KOPT-K1 (cell line): ENCODE measurements around the gene CGB2.
A peak's percentile ranks its signal among the peaks of the same experiment; 100 is the strongest.
"Not testable (repeated sequence)": the region's sequence is repeated elsewhere in the genome, so short reads cannot be mapped to it uniquely, and the experiment has no call there.

Source experiments
- H3K27ac ChIP-seq: fragments of 200-600 bp; sonication (generic); 2 replicates; pipeline ENCODE4 v1.5.1; 2016; ENCODE audit warnings: antibody characterized with exemption, mild to moderate bottlenecking, low read depth, low read length; ENCODE audit not compliant: poor library complexity, severe bottlenecking
- H3K36me3 ChIP-seq: fragments of 200-600 bp; sonication (generic); 2 replicates; pipeline ENCODE4 v1.5.1; 2017; ENCODE audit warnings: antibody characterized with exemption, mild to moderate bottlenecking, low read length, moderate library complexity; ENCODE audit not compliant: insufficient read depth
- H3K9me3 ChIP-seq: fragments of 200-600 bp; sonication (generic); 2 replicates; pipeline ENCODE4 v1.5.1; 2017; ENCODE audit warnings: antibody characterized with exemption, low read length, mild to moderate bottlenecking; ENCODE audit not compliant: insufficient read depth, poor library complexity, severe bottlenecking

CGB2 gene

DNA sequence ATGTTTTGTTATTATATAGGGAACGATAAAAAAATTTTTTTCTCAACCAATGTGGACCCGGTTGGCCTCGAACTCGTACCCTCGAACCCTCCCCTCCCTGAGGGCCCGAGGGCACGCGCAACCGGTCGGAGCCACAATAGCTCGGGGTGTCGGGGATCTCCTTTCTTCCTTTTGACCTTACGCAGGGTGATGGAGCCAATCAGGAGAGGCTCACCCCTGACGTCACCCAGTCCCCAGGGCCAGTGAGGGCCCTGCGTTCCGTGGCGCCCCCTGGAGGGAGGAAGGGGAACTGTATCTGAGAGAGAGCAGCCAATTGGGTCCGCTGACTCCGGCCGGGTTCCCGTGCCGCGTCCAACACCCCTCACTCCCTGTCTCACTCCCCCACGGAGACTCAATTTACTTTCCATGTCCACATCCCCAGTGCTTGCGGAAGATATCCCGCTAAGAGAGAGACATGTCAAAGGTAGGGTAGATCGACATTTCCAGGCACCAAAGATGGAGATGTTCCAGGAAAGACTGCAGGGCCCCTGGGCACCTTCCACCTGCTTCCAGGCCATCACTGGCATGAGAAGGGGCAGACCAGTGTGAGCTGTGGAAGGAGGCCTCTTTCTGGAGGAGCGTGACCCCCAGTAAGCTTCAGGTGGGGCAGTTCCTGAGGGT, at the start of gene CGB2:
TSS of gene CGB2 (plus strand) at position 249 of the 660 bp plus-strand sequence. CDS start at position 455, 206 bp downstream.
- H3K27ac ChIP-seq, H3K9me3 ChIP-seq, H3K36me3 ChIP-seq: not testable (repeated sequence)

DNA sequence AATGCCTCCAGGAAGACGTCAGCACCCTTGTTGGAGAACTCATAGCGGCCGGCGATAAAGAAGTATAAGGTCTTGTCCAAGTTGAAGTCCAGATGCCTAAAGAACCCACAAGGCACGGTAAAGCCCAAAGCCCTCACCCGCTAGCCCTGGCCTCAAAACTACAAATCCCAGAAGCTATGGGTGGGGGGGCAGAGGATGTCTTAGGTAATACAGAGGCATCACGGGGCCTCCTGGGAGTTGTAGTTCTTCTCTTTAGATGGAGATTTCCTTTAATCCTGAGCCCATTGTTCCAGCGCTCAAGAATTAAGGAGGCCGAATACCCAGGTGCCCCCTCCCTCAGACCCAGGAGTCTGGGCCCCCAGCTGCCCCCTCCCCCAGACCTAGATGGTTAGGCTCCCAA, 49.4 kb upstream of the CGB2 start:
- peaks cover 53% of the 10 kb centered on the region for H3K36me3 ChIP-seq
- no peaks in the 10 kb centered on the region for H3K9me3 ChIP-seq
- H3K27ac ChIP-seq: no peak overlapping the region

DNA sequence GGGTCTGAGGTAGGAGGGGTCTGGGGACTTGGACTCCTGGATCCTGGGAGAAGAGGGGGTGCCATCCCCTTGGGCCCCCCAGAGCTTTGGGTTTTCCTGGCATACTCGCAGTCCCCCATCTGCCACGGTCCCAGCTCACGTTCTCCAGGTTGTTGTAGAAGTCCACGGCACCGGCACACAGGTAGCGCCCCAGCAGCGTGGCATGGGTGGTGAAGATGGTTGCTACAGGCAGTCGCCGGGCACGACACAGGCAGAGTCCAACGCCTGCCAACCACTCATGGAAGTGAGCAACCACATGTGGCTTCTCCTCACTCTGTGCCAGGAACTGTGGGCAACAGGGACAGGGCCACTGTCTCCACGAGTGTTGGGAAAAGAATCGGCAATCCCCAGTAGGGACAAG, 46.0 kb upstream of the CGB2 start:
- peaks cover 59% of the 10 kb centered on the region for H3K36me3 ChIP-seq

DNA sequence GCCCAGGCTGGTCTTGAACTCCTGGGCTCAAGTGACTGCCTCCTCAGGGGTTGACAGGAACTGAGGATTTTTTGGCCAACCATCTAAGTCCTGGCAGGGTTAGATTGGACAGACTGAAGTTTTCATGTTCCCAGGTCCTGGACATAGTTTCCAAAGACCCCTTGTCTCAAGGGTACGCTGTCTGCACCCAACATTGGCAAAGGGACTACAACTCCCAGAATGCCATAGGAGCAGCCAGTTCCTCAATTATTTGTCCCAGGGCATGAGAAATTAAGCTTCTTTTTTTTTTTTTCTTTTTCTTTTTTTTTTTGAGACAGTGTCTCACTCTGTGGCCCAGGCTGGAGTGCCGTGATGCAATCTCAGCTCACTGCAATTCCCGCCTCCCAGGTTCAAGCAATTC, 45.5 kb upstream of the CGB2 start:
- no peak overlapping the region for H3K27ac ChIP-seq
- no peaks in the 10 kb centered on the region for H3K9me3 ChIP-seq
- peaks cover 62% of the 10 kb centered on the region for H3K36me3 ChIP-seq

More for the DNA sequence above, 46.0 kb upstream of the CGB2 start:
- H3K27ac ChIP-seq: no peak overlapping the region
- no peaks in the 10 kb centered on the region for H3K9me3 ChIP-seq

DNA sequence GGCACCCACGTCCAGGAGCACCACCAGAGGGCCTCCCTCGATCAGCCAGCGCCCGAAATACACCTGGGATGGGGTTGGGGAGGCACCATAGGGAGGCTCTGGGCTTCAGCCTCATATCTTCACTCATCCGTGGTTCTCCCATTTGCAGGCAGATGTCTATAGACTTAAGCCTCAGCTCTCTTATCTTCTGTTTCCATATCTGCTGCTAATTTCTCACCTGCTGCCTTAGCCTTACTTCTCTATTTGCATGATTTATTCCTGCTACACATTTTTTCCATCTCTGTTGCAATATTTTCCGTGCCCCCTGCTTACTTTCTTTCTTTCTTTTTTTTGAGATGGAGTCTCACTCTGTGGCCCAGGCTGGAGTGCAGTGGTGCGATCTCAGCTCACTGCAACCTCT, 44.4 kb upstream of the CGB2 start:
- Histone ChIP-seq H3K27ac (no peak overlapping the region), H3K9me3 (no peaks in the 10 kb centered on the region), H3K36me3 (peaks cover 53% of the 10 kb centered on the region)

GRCh38 chr19:48988286-48988685, 43.4 kb upstream of the CGB2 start:
- Histone ChIP-seq H3K9me3 (no peaks in the 10 kb centered on the region), H3K36me3 (peaks cover 44% of the 10 kb centered on the region), H3K27ac (no peak overlapping the region)

DNA sequence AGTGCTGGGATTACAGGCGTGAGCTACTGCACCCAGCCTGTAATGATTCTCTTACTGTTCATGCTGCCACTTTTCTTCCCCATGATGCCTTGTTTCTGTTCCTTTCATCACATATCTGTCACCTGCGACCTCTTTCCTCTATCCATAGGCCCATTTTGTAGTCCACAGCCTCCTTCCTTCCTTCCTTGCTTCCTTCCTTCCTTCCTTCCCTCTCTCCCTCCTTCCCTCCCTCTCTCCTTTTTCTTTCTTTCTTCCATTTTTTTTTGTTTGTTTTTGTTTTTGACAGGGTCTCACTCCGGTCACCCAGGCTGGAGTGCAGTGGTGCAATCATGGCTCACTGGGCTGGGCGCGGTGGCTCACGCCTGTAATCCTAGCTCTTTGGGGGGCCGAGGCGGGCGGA, 42.8 kb upstream of the CGB2 start:
- Histone ChIP-seq H3K9me3 (no peaks in the 10 kb centered on the region), H3K36me3 (peaks cover 40% of the 10 kb centered on the region), H3K27ac (no peak overlapping the region)

DNA sequence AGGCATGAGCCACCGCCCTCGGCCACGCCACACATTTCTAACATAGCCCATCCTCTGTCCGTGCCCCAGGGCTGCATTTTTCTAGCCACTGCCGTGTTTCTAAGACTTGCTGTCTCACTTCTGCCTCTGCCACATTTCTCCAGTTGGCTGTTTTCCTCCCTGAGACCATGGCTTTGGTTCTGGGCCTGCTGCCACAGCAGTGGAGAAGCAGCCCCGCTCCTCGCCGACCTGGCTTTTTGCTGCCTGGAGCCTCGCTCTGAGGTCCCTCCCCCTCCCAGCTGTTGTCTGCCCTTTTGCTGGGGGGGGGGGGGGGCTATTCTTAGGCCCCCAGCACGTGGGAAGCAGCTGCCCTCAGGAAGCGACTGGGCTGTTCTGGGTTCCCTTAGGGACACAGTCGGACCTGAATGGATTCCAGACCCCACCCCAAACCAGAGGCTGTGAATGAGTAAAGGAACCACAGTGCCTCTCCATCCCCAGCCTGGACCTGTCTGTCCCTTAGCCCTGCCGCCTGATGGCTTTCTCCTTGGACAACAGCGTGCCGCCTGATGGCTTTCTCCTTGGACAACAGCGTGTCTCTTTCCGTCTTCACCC, 41.9 kb upstream of the CGB2 start:
- Histone ChIP-seq H3K36me3 (peaks cover 34% of the 10 kb centered on the region; the same call in 1 of the 2 replicates), H3K9me3 (no peaks in the 10 kb centered on the region), H3K27ac (no peak overlapping the region)

- Histone ChIP-seq H3K27ac (no peak overlapping the region), H3K9me3 (no peaks in the 10 kb centered on the region), H3K36me3 (peaks cover 28% of the 10 kb centered on the region; the same call in 1 of the 2 replicates)
These were observed 41.3 kb upstream of the CGB2 start for GRCh38 chr19:48990400-48990799.

- Histone ChIP-seq H3K9me3 (no peaks in the 10 kb centered on the region), H3K36me3 (peaks cover 21% of the 10 kb centered on the region; the same call in 1 of the 2 replicates), H3K27ac (no peak overlapping the region)
These were observed 40.6 kb upstream of the CGB2 start for GRCh38 chr19:48991011-48991609.

GRCh38 chr19:48991873-48992580, 39.7 kb upstream of the CGB2 start:
- Histone ChIP-seq H3K36me3 (peaks cover 21% of the 10 kb centered on the region; the same call in 1 of the 2 replicates), H3K9me3 (no peaks in the 10 kb centered on the region), H3K27ac (peak overlapping the region; percentile 89)

DNA sequence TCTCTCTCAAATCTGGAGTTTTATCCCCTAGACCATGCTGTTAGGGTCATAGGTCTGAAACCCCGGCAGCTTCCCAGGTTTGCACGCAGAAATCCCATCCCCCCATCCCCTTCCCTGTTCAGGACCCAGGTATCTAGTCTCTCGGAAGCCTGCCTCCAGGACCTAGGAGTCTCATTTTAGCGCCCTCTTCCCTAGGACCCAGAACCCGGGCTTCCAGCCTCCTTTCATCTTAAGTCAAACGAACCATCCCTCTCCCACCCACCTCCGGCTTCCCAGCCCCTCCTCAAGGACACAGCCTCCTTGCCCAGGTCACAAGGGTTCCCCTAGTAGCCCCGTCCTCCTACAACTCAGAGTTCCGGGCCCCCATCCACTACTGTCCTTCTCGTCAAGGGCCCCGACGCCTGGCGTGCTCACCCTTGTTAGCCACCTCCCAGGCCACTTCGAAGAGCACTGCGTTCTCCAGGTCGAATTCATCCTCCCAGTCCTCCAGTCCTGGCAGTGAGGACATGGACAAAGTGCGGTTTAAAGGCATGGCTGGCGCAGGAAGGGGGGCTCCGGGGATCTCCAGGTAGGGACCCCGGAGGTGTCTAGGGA, 39.0 kb upstream of the CGB2 start:
- Histone ChIP-seq H3K9me3 (no peaks in the 10 kb centered on the region), H3K27ac (peak overlapping the region; percentile 89), H3K36me3 (peaks cover 21% of the 10 kb centered on the region; the same call in 1 of the 2 replicates)

DNA sequence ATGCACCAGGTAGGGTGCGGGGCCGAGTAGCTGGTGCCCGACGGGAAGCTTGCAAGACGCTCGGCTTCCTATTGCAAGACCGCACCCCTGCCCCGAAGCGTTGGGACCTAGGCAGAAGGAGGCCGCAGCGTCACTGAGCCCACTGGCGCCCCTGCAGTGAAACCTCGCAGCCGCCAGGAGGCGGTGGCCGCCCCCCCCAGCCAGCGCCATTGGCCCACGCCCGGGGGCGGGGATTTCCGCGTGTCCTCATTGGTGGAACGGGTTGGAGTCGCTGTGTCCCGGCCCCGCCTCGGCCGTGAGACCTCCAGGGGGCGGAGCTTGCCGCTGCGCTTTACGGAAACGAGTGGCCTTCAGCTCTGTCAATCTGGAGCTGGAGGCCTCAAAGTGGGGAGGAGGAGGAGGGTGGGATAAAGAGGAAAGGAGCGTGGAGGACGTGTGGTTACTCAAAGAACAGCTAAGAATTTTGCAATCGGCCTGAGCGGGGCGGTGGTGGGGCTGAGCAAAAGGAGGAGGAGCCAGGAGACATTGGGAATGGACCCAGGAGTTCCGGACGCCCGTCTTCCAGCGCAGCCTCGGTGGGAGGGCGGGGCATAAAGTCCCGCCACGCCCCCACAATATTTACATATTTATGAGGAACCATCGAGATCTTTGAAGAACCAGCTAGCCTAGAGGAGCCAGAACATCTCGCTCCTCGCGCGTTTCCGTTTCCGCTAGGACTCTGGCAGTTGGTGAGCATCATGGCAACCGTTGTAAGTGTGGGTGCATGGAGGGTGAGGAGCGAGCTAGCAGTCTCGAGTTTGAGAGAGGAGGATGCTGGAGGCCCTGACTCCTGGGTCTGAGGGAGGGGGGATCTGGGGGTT, 38.3 kb upstream of the CGB2 start, which contains the start of the genes GYS1 and RUVBL2:
TSS of gene GYS1 (minus strand) at position 135 of the 860 bp plus-strand sequence. CDS start 197 bp downstream, outside the sequence.
TSS of gene RUVBL2 (plus strand) at position 713 of the 860 bp plus-strand sequence. CDS start at position 738, 25 bp downstream.
- Histone ChIP-seq H3K36me3 (peaks cover 15% of the 10 kb centered on the region; the same call in 1 of the 2 replicates), H3K9me3 (no peaks in the 10 kb centered on the region), H3K27ac (peak within 1 kb of the TSS; percentile 89)

- peaks cover 12% of the 10 kb centered on the region; the same call in 1 of the 2 replicates for H3K36me3 ChIP-seq
- H3K9me3 ChIP-seq: no peaks in the 10 kb centered on the region
- peak overlapping the region; percentile 89 for H3K27ac ChIP-seq
These were observed 37.7 kb upstream of the CGB2 start for GRCh38 chr19:48994035-48994386.
